ENCODE results near the gene C9orf78.
A peak's percentile ranks its signal among the peaks of the same experiment; 100 is the strongest.

C9orf78 gene, protein sequence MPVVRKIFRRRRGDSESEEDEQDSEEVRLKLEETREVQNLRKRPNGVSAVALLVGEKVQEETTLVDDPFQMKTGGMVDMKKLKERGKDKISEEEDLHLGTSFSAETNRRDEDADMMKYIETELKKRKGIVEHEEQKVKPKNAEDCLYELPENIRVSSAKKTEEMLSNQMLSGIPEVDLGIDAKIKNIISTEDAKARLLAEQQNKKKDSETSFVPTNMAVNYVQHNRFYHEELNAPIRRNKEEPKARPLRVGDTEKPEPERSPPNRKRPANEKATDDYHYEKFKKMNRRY

GRCh38 chr9:129835128-129835859 lies at the start of gene C9orf78, which contains the start of gene USP20:
Gene C9orf78 (minus strand): TSS chr9:129835275. CDS start chr9:129835221, 54 bp downstream.
Gene USP20 (plus strand): TSS chr9:129835458. CDS start chr9:129852556, 17,098 bp downstream.
- DNase-seq (ENCODE audit: low spot score), result peak; percentile 99

DNA sequence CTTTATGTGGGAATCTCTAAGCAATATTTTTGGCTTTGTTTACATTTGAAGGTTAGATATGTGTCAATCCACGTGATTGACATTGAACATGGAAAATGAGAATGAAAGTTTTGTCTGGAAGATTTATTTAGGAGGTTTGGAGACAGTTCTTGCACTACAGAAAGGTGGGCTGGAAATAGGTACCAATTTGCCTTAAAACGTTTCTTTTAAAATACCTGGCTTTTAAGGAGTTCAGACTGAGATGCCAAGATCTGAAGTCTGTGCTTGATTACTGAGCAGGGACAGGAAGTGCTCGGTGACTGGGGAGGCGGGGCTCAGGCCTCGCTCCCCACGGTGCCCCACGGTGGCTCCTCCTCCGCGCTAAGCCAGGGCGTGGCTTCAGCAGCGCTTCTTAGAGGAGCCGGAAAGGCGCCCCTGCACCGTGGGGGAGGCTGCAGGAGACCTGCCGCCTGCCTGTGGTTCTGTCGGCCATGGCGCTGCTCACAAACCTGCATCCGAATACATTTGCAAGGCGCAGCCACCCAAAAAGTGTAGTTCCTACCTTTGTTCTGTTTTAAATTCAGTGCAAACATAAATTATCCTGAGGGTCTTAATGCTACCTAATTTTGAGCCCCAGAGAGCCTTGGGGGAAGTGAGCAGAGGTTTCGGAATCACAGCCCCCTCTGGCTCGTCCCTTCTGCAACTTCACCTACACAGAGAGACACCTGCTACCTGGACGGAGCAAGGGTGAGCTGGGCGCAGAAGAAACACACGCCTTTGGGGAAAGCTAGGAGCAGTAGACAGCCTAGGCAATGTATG lies 49.3 kb upstream of the C9orf78 start:
- DNase-seq (ENCODE audit: low spot score), result peak; percentile 96

GRCh38 chr9:129881547-129882324 lies 46.7 kb upstream of the C9orf78 start:
- DNase-seq (ENCODE audit: low spot score), result no peak

DNA sequence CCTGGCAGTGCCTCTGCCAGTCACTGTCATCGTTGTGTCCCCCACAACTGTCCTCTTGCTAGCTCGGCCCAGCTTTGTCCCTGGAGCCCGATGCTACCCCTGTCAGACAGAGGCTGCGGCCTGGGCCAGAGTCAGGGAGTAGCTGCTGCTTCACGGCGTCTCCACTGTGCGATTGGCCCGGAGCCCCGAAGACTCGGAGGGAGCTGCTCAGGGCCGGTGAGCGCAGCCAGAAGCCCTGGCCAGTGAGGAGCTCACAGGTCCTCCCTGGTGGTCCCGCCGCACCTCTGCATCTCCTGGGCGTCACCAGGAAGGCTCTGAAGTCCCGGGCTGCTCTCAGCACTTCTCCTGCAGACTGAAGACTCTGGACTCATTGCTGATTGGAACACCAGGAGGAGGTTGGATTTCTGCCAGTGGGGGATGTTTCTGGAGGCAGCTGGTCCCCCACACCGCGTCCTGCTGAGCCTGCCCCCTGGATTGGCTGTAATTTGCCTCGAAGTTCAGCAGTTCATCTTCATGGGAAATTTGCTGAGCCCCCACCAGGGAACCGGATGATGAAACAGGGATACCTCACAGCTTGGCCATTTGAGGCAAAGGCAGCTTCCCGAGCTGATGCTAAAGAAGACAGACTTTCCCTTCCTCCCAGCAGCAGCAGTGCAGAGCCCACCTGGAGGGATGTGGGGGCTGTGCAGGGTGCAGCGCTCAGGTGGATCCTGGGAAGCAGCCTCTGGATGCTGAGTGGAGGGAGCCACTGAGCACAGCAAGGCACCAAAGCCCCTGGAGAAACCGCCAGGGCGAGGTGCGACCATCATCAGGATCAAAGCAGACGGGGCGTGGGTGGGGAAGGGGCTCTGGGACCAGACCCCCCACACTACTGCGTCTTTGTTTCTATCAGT lies 45.8 kb upstream of the C9orf78 start:
- DNase-seq (ENCODE audit: low spot score), result no peak

GRCh38 chr9:129879991-129880653 lies 45.0 kb upstream of the C9orf78 start:
- peak; percentile 32 for DNase-seq (ENCODE audit: low spot score)

- DNase-seq (ENCODE audit: low spot score), result peak; percentile 94
These were observed 44.1 kb upstream of the C9orf78 start for GRCh38 chr9:129879103-129879699.

- peak; percentile 51 for DNase-seq (ENCODE audit: low spot score)
These were observed 43.2 kb upstream of the C9orf78 start for GRCh38 chr9:129878291-129878690.

GRCh38 chr9:129876815-129877214 lies 41.7 kb upstream of the C9orf78 start:
- no peak for DNase-seq (ENCODE audit: low spot score)

GRCh38 chr9:129875687-129876395 lies 40.8 kb upstream of the C9orf78 start:
- no peak for DNase-seq (ENCODE audit: low spot score)

- no peak for DNase-seq (ENCODE audit: low spot score)
These were observed 40.1 kb upstream of the C9orf78 start for GRCh38 chr9:129875181-129875611.

GRCh38 chr9:129874261-129875101 lies 39.4 kb upstream of the C9orf78 start:
- DNase-seq (ENCODE audit: low spot score), result no peak

- DNase-seq (ENCODE audit: low spot score), result no peak
These were observed 38.6 kb upstream of the C9orf78 start for GRCh38 chr9:129873563-129874190.

GRCh38 chr9:129871046-129871445 lies 36.0 kb upstream of the C9orf78 start:
- no peak for DNase-seq (ENCODE audit: low spot score)

DNA sequence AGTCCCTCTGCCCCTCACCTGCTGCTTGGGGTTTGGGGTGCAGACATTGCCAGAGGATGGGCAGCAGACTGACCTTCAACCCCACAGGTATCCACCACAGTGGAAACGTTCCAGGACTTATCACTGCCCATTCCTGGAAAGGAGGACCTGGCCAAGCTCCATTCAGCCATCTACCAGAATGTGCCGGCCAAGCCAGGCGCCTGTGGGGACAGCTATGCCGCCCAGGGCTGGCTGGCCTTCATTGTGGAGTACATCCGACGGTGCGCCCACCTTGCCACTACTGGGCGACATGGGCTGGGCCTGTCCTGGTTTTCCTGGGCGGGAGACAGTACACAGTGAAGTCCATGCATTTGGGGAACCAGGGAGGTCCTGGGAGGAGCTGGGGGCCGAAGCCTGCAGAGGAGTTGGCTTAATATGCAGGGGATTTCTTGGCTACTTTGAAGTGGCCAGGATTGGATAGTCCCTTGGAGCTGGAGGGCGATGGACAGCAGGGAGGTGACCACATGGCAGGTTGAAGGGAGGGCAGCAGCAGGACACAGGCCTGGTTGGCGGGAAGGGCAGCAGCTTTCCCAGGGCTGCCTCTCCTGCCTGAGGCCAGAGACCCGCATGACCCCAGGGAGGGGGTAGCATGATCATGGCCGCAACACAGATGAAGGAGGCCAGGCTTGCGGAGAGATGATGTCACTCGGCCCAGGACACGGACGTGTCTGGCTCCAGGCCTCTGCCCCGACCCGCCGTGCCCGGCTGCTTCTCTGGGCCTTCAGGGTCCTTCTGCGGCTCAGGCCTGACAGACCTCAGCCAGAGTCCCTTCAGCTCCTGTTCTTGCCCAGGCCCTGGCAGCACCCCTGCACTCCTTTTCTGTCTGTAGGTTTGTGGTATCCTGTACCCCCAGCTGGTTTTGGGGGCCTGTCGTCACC lies 34.8 kb upstream of the C9orf78 start:
- no peak for DNase-seq (ENCODE audit: low spot score)

- DNase-seq (ENCODE audit: low spot score), result no peak
These were observed 33.9 kb upstream of the C9orf78 start for GRCh38 chr9:129868872-129869486.
